ENCODE measurements around the gene TTPAL.

Gene TTPAL

GRCh38 chr20:44497761-44498160 lies 22.1 kb downstream of the TTPAL start:
- DNase-seq (ENCODE audit: low spot score): no peak

- no peak for DNase-seq (ENCODE audit: low spot score)
Observed at GRCh38 chr20:44500221-44500620, 24.5 kb downstream of the TTPAL start.

- DNase-seq (ENCODE audit: low spot score): no peak
Observed at GRCh38 chr20:44501448-44501847, 25.8 kb downstream of the TTPAL start.

- DNase-seq (ENCODE audit: low spot score): no peak
Observed at GRCh38 chr20:44502968-44503367, 27.3 kb downstream of the TTPAL start.

GRCh38 chr20:44504402-44505307 lies 29.0 kb downstream of the TTPAL start:
- no peak for DNase-seq (ENCODE audit: low spot score)

- DNase-seq (ENCODE audit: low spot score): no peak
Observed at GRCh38 chr20:44509762-44510161, 34.1 kb downstream of the TTPAL start.

- no peak for DNase-seq (ENCODE audit: low spot score)
Observed at GRCh38 chr20:44513871-44514270, 38.2 kb downstream of the TTPAL start.

GRCh38 chr20:44516491-44516890 lies 40.8 kb downstream of the TTPAL start:
- no peak for DNase-seq (ENCODE audit: low spot score)

GRCh38 chr20:44517454-44517853 lies 41.8 kb downstream of the TTPAL start:
- no peak for DNase-seq (ENCODE audit: low spot score)

- no peak for DNase-seq (ENCODE audit: low spot score)
Observed at GRCh38 chr20:44518248-44518647, 42.6 kb downstream of the TTPAL start.

- no peak for DNase-seq (ENCODE audit: low spot score)
Observed at GRCh38 chr20:44520881-44521280, 45.2 kb downstream of the TTPAL start.

GRCh38 chr20:44521484-44522481 lies 46.1 kb downstream of the TTPAL start, which contains the start of gene SERINC3:
SERINC3 (minus strand) TSS chr20:44522070; CDS start chr20:44521951, 119 bp downstream.
- DNase-seq (ENCODE audit: low spot score): peak; percentile 97

- no peak for DNase-seq (ENCODE audit: low spot score)
Observed at GRCh38 chr20:44522841-44523240, 47.2 kb downstream of the TTPAL start.

- no peak for DNase-seq (ENCODE audit: low spot score)
Observed at GRCh38 chr20:44523746-44524145, 48.1 kb downstream of the TTPAL start.

- no peak for DNase-seq (ENCODE audit: low spot score)
Observed at GRCh38 chr20:44526129-44526528, 50.5 kb downstream of the TTPAL start.

GRCh38 chr20:44527716-44528199 lies 52.1 kb downstream of the TTPAL start:
- no peak for DNase-seq (ENCODE audit: low spot score)

GRCh38 chr20:44528309-44528708 lies 52.6 kb downstream of the TTPAL start:
- DNase-seq (ENCODE audit: low spot score): no peak

GRCh38 chr20:44532259-44532980 lies 56.7 kb downstream of the TTPAL start:
- DNase-seq (ENCODE audit: low spot score): no peak

GRCh38 chr20:44532981-44533331 lies 57.3 kb downstream of the TTPAL start:
- DNase-seq (ENCODE audit: low spot score): no peak

GRCh38 chr20:44533928-44534327 lies 58.3 kb downstream of the TTPAL start:
- peak; percentile 15 for DNase-seq (ENCODE audit: low spot score)

GRCh38 chr20:44536175-44536574 lies 60.5 kb downstream of the TTPAL start:
- DNase-seq (ENCODE audit: low spot score): no peak

- DNase-seq (ENCODE audit: low spot score): no peak
Observed at GRCh38 chr20:44537993-44538392, 62.3 kb downstream of the TTPAL start.

Data from NAMALWA (cell line).